Measurements from ENCODE around the gene SEPTIN3. TPM values are rescaled to one million over a fixed set of nuclear protein-coding genes. Genes with fewer than 3 reads are reported as not detected.

Gene SEPTIN3
- total RNA-seq, 4 donors from 2014 or later: 0.19 to 0.51 (median 0.22) TPM; not detected in 1

DNA sequence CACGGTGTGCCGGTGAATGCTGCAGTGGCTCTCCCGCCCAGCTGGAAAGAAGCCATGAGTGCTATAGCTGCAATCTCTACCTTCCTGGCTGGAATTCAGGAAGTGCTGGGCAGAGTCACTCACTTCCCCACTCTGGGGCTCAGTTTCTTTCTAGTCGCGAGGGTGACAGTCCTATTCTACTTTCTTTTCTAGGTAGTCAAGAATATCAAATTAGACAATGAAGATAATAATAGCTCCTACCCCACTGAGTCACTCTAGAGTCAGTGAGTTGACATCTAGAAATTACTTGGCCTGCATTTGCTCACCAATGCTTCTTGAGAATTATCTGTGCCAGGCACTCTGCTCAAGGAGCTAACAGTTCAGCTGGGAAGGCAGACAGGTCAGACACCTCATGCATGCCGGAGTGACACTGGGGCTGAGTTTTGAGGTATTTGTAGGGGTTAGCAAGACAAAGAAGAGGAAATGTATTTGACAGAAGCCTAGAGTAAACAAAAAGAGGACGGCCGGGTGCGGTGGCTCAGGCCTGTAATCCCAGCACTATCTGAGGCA is 25.5 kb upstream of the SEPTIN3 start:
- TF ChIP-seq, protein P1, sequence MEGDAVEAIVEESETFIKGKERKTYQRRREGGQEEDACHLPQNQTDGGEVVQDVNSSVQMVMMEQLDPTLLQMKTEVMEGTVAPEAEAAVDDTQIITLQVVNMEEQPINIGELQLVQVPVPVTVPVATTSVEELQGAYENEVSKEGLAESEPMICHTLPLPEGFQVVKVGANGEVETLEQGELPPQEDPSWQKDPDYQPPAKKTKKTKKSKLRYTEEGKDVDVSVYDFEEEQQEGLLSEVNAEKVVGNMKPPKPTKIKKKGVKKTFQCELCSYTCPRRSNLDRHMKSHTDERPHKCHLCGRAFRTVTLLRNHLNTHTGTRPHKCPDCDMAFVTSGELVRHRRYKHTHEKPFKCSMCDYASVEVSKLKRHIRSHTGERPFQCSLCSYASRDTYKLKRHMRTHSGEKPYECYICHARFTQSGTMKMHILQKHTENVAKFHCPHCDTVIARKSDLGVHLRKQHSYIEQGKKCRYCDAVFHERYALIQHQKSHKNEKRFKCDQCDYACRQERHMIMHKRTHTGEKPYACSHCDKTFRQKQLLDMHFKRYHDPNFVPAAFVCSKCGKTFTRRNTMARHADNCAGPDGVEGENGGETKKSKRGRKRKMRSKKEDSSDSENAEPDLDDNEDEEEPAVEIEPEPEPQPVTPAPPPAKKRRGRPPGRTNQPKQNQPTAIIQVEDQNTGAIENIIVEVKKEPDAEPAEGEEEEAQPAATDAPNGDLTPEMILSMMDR (IDR thresholded peaks at IDR 0.05; ENCODE audit: low read depth): no peak

- TF ChIP-seq, protein P1 (IDR thresholded peaks at IDR 0.05; ENCODE audit: low read depth): no peak
Measured at GRCh38 chr22:41946629-41947423, 22.4 kb upstream of the SEPTIN3 start, which contains the start of gene CENPM. CENPM (minus strand) TSS chr22:41947152; CDS start chr22:41947076, 76 bp downstream.

- TF ChIP-seq, protein P1 (IDR thresholded peaks at IDR 0.05; ENCODE audit: low read depth): no peak
Measured at GRCh38 chr22:41947424-41948080, 21.7 kb upstream of the SEPTIN3 start.

DNA sequence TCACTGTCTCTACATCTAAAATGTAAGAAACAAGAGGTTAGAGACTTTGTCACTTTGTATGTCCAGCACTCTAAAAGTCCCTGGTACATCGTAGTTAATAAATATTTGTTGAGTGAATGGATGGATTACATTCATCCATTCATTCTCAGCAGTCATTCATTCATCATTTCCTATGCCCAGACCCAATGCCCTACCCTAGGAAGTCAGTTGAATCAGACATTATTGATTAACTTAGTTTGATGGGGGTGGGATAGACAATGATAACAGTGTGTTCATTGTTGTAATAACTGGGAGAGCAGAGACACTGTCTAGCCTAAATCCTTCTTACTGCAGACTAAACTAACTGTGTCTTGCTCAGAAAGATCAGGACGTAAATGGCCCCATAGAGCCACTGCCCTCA is 21.1 kb upstream of the SEPTIN3 start:
- TF ChIP-seq, protein P1 (IDR thresholded peaks at IDR 0.05; ENCODE audit: low read depth): no peak

GRCh38 chr22:41949297-41949965 is 19.8 kb upstream of the SEPTIN3 start:
- TF ChIP-seq, protein P1 (IDR thresholded peaks at IDR 0.05; ENCODE audit: low read depth): no peak

GRCh38 chr22:41951898-41952474 is 17.3 kb upstream of the SEPTIN3 start, which contains the start of gene SMIM45:
SMIM45 (plus strand) TSS chr22:41952150.
- TF ChIP-seq, protein P1 (IDR thresholded peaks at IDR 0.05; ENCODE audit: low read depth): no peak

Data from subcutaneous adipose tissue (tissue), 4 donors.